Measurements from ENCODE around the gene USP49.

DNA sequence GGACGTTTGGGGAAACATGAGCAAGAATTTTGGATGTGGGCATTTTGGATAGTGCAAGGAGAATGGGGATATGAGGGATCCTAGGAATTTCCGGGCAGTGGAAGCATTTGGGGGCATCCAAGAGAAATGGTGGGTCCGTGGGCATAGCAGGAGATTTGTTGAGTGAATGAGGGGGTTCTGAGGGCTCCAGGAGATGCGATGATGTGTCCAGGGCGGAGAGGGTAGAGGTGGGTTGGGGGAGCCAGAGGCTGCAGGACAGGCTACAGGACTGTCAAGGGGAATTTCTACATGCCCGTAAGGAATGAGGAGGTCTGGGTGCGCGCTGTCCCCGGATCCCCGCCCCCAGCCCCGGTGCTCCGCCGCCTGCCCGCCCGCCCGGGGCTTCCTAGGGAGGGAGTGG lies 115.8 kb downstream of the USP49 start:
- TF ChIP-seq, protein P1, sequence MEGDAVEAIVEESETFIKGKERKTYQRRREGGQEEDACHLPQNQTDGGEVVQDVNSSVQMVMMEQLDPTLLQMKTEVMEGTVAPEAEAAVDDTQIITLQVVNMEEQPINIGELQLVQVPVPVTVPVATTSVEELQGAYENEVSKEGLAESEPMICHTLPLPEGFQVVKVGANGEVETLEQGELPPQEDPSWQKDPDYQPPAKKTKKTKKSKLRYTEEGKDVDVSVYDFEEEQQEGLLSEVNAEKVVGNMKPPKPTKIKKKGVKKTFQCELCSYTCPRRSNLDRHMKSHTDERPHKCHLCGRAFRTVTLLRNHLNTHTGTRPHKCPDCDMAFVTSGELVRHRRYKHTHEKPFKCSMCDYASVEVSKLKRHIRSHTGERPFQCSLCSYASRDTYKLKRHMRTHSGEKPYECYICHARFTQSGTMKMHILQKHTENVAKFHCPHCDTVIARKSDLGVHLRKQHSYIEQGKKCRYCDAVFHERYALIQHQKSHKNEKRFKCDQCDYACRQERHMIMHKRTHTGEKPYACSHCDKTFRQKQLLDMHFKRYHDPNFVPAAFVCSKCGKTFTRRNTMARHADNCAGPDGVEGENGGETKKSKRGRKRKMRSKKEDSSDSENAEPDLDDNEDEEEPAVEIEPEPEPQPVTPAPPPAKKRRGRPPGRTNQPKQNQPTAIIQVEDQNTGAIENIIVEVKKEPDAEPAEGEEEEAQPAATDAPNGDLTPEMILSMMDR (conservative IDR thresholded peaks at IDR 0.05; ENCODE audit: low read depth, low read length): no peak
- no peak for TF ChIP-seq EZH2 (IDR thresholded peaks at IDR 0.05; ENCODE audit: low read length, unreplicated experiment)
- no peak for TF ChIP-seq EZH2phosphoT487 (IDR thresholded peaks at IDR 0.05; ENCODE audit: borderline replicate concordance, low read length)

All from PC-3 (cell line).